AG10803 (cell line): Measurements from ENCODE around the gene ARHGEF12.
"Not testable (repeated sequence)": the region's sequence is repeated elsewhere in the genome, so short reads cannot be mapped to it uniquely, and the experiment has no call there.

Source experiments
- DNase-seq: peaks from one replicate; pipeline ENCODE4 v3.0.0; 2010; ENCODE audit warnings: low read depth
- H3K4me3 ChIP-seq: 2 replicates; pipeline ENCODE4 v1.5.1; 2011; ENCODE audit warnings: mild to moderate bottlenecking, low read length, control low read depth
- CTCF ChIP-seq: conservative IDR thresholded peaks from 2 replicates; pipeline ENCODE4 v1.5.1; 2011; ENCODE audit warnings: mild to moderate bottlenecking, low read length, control low read depth, inconsistent platforms

ARHGEF12 gene

GRCh38 chr11:120501440-120501839, 165.2 kb downstream of the ARHGEF12 start:
- H3K4me3 ChIP-seq = no peak overlapping the region
- DNase-seq = no peak
- TF ChIP-seq CTCF = no peak

GRCh38 chr11:120501976-120502755, 166.0 kb downstream of the ARHGEF12 start:
- no peak for DNase-seq
- no peak overlapping the region for H3K4me3 ChIP-seq
- TF ChIP-seq CTCF = no peak

- not testable (repeated sequence) for DNase-seq, H3K4me3 ChIP-seq
Measured at GRCh38 chr11:120503529-120503928, 167.3 kb downstream of the ARHGEF12 start.

GRCh38 chr11:120505801-120506425, 169.7 kb downstream of the ARHGEF12 start:
- no peak for DNase-seq
- H3K4me3 ChIP-seq = no peak overlapping the region
- TF ChIP-seq CTCF = no peak

- H3K4me3 ChIP-seq = no peak overlapping the region
- DNase-seq = no peak
- no peak for TF ChIP-seq CTCF
Measured at GRCh38 chr11:120509346-120510053, 173.3 kb downstream of the ARHGEF12 start.

GRCh38 chr11:120510406-120511115, 174.3 kb downstream of the ARHGEF12 start:
- DNase-seq = no peak
- TF ChIP-seq CTCF = no peak
- no peak overlapping the region for H3K4me3 ChIP-seq
